HEK293T (cell line): ENCODE measurements around the gene ARID3A.

Experiments
- ARNT ChIP-seq: fragments of 450-650 bp; IDR thresholded peaks from 2 replicates; pipeline ENCODE4 v1.6.1; 2017; ENCODE audit warnings: mild to moderate bottlenecking
- CTBP1 ChIP-seq: fragments of 450-650 bp; IDR thresholded peaks from 2 replicates; pipeline ENCODE4 v1.6.1; 2016; ENCODE audit warnings: borderline replicate concordance
- FOXA1 ChIP-seq: fragments of 450-650 bp; IDR thresholded peaks from 2 replicates; pipeline ENCODE4 v1.6.1; 2016; ENCODE audit warnings: mild to moderate bottlenecking
- FOXM1 ChIP-seq: fragments of 450-650 bp; IDR thresholded peaks from 2 replicates; pipeline ENCODE4 v1.6.1; 2017; ENCODE audit warnings: mild to moderate bottlenecking, borderline replicate concordance
- SP1 ChIP-seq: fragments of 450-650 bp; IDR thresholded peaks from 2 replicates; pipeline ENCODE4 v1.6.1; 2017
- SUZ12 ChIP-seq: fragments of 450-650 bp; IDR thresholded peaks from 2 replicates; pipeline ENCODE4 v1.6.1; 2016; ENCODE audit warnings: mild to moderate bottlenecking
- ZNF384 ChIP-seq: fragments of 450-650 bp; IDR thresholded peaks from 2 replicates; pipeline ENCODE4 v1.6.1; 2016

- no peak for TF ChIP-seq SUZ12
- no peak for TF ChIP-seq FOXA1
- TF ChIP-seq FOXM1, result no peak
- TF ChIP-seq CTBP1, result no peak
- TF ChIP-seq ZNF384, result no peak
- no peak for TF ChIP-seq SP1
- no peak for TF ChIP-seq ARNT
Observed at GRCh38 chr19:955803-956765, 30.2 kb downstream of the ARID3A start.
